Epithelial cell of proximal tubule (primary cell): ENCODE measurements around the gene PLCL2. TPM values are rescaled to one million over a fixed set of nuclear protein-coding genes. Genes with fewer than 3 reads are reported as not detected.

ENCODE experiments used
- DNase-seq: peaks from one replicate; pipeline ENCODE4 v3.0.0-alpha.2; 2011; ENCODE audit warnings: low read depth
- H3K4me3 ChIP-seq: 2 replicates; pipeline ENCODE4 v1.5.1; 2011; ENCODE audit warnings: low read depth, mild to moderate bottlenecking, low read length
- CTCF ChIP-seq: conservative IDR thresholded peaks from 2 replicates; pipeline ENCODE4 v1.5.1; 2012; ENCODE audit warnings: low read depth, mild to moderate bottlenecking, low read length
- total RNA-seq: library from RNA; depleted of rRNA; stranded (reverse); fragments of >200 nt; gene quantifications from 2 replicates; pipeline ENCODE4 v1.2.3, GENCODE V29; 2015

The PLCL2 gene
- total RNA-seq, 1 donor from 2014 or later: 3.5 TPM

- TF ChIP-seq CTCF: no peak
- DNase-seq: no peak
- H3K4me3 ChIP-seq: no peak overlapping the region
Observed at GRCh38 chr3:16841041-16841753, 43.6 kb upstream of the PLCL2 start.

GRCh38 chr3:16841904-16842271, 42.9 kb upstream of the PLCL2 start:
- TF ChIP-seq CTCF: no peak
- H3K4me3 ChIP-seq: no peak overlapping the region
- DNase-seq: no peak

GRCh38 chr3:16842272-16843270, 42.2 kb upstream of the PLCL2 start:
- DNase-seq: no peak
- no peak overlapping the region for H3K4me3 ChIP-seq
- no peak for TF ChIP-seq CTCF

- no peak for DNase-seq
- no peak for TF ChIP-seq CTCF
- H3K4me3 ChIP-seq: no peak overlapping the region
Observed at GRCh38 chr3:16844222-16844621, 40.5 kb upstream of the PLCL2 start.

- H3K4me3 ChIP-seq: no peak overlapping the region
- no peak for DNase-seq
- TF ChIP-seq CTCF: no peak
Observed at GRCh38 chr3:16844791-16845190, 40.0 kb upstream of the PLCL2 start.

- no peak overlapping the region for H3K4me3 ChIP-seq
- no peak for DNase-seq
- no peak for TF ChIP-seq CTCF
Observed at GRCh38 chr3:16846373-16847080, 38.2 kb upstream of the PLCL2 start.
